GM03348 (cell line): ENCODE data around the gene SLC49A3.

ENCODE experiments used
- DNase-seq: peaks from one replicate; pipeline ENCODE4 v3.0.0; 2012; ENCODE audit warnings: low spot score

The SLC49A3 gene

GRCh38 chr4:632196-632790, 56.7 kb downstream of the SLC49A3 start:
- no peak for DNase-seq
